Dedifferentiated amniotic fluid mesenchymal stem cell (primary cell): ENCODE measurements around the gene SPATA18.
"Not testable (repeated sequence)": the region's sequence is repeated elsewhere in the genome, so short reads cannot be mapped to it uniquely, and the experiment has no call there.

Experiments
- DNase-seq: peaks from one replicate; pipeline ENCODE4 v3.0.0-alpha.2; 2016; ENCODE audit errors: extremely low spot score

Gene SPATA18

GRCh38 chr4:52106191-52106590, 55.1 kb downstream of the SPATA18 start:
- DNase-seq = no peak

DNA sequence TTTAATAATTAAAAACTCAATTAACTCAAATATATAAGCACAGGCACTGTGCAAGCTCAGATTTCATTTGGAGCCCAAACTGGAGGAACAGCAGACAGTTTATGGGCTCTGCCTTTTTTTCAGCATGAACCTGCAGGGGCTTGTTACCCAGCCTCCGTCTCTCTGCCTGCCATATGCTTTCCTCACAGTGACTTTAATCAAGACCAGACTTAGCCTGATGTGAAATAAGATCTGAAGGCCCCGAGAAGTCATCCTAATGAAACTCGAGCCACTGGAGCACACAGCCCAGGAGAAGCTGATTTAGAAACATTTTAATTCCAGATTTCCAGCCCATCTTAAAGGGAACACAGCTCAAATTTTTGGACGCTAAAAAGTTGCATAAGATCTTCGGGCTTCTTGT, 55.6 kb downstream of the SPATA18 start:
- peak; percentile 66 for DNase-seq

- DNase-seq = no peak
Measured at GRCh38 chr4:52107336-52107735, 56.2 kb downstream of the SPATA18 start.

DNA sequence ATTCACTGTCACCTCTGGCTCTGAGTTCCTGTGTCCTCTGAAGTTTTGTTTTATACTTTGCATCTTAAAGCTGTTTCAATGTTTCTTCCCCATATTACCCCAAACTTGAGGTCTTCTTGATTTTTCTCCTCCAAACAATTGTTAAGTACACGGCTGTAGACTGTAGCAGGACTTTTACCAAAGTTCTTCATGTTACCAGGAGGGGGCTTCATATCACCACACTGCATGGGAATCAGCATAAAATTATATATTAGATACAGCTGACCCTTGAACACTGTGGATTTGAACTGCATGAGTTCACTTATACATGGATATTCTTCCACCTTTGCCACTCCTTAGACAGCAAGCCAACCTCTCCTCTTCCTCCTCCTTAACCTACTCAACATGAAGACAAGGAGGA, 56.6 kb downstream of the SPATA18 start:
- DNase-seq = no peak

GRCh38 chr4:52110171-52110570, 59.1 kb downstream of the SPATA18 start:
- no peak for DNase-seq

DNA sequence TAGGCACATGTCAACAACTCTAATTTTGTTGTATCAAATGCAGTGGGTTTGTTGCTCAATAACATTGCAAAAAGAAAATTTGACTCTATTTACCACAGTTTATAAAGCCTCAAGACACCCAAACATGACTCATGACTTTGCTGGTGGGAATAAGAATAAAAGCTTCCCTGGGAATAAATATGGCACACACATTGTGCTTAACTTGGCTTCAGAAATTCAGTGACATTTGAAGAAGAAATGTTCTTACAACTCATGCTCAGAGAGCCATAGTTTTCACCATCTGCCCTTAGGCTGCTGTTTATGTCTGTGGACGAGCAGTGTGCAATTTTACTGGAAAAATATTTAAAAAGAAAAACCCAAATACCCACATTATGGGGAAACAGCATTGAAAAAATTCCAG, 60.9 kb downstream of the SPATA18 start:
- no peak for DNase-seq

GRCh38 chr4:52112411-52112810, 61.3 kb downstream of the SPATA18 start:
- no peak for DNase-seq

- no peak for DNase-seq
Measured at GRCh38 chr4:52116641-52117040, 65.5 kb downstream of the SPATA18 start.

DNA sequence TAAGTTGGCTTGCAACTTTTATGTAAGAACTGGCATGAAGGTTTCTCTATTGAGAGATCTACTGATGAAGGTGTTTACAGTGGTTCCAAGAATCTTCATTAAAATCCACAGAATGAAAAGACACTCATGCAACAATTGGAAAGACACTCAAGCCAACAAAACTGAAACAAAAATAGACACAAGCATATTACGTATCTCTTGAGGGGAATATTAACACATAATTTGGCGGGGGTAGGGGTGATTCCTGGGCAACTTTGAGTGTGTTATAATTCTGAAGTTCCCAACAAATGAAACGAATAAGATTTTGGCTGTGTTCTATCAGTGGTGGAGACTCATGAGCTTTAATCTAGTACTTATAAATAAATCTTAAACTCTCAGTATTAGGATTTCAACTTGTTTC, 75.1 kb downstream of the SPATA18 start:
- no peak for DNase-seq

DNA sequence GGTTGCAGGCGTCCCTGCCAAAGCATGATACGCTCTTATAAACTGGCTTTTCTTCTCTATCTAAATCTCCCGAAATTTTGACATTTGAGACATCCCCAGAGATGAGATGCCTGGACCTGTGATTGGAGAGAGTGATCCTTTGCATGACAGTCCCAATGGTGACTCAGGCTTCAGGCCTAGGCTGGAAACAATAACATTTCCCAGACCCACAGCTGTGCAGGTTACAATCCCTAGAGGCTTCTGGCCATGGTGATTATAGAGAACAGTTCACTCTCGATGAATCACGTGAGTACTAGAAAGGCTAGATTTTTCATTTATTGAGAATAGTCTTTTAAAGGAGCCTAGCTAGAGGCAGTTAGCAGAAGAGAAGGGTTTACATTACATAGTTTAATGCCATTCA, 75.9 kb downstream of the SPATA18 start:
- peak; percentile 37 for DNase-seq

GRCh38 chr4:52135171-52135570, 84.1 kb downstream of the SPATA18 start:
- no peak for DNase-seq

GRCh38 chr4:52137152-52137551, 86.0 kb downstream of the SPATA18 start:
- DNase-seq = not testable (repeated sequence)

GRCh38 chr4:52142816-52143215, 91.7 kb downstream of the SPATA18 start:
- no peak for DNase-seq

- DNase-seq = no peak
Measured at GRCh38 chr4:52143815-52144214, 92.7 kb downstream of the SPATA18 start.

DNA sequence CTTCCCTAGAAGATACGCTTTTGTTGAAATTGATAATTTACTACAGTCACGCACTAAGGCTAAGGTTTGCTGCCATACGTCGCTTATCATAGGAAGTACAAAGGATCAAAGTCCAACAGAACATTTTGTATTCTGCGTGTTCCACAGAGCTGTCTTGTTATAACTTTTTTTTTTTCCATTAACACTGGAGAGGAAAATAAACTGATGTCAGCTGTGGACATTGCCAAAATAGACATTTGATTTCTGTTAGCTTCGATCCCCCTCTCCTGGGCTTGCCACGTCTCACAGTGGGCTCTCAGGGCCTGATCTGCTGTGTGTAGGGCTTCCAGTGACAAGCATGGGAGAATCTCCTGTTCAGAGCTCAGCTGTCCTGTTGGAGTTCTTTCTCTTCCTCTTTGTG, 93.3 kb downstream of the SPATA18 start:
- DNase-seq = no peak
